GM18907 (cell line): ENCODE data around the gene CRMP1.
"Not testable (repeated sequence)": the region's sequence is repeated elsewhere in the genome, so short reads cannot be mapped to it uniquely, and the experiment has no call there.

Experiments used
- ATAC-seq: cut with Tn5 transposase; IDR thresholded peaks from one replicate; pipeline ENCODE4 v1.9.1; 2021; ENCODE audit warnings: mild to moderate bottlenecking, moderate library complexity; ENCODE audit not compliant: unreplicated experiment

CRMP1 gene

GRCh38 chr4:5863461-5864113, 29.3 kb downstream of the CRMP1 start:
- ATAC-seq, result no peak

GRCh38 chr4:5858020-5858769, 34.7 kb downstream of the CRMP1 start:
- no peak for ATAC-seq

DNA sequence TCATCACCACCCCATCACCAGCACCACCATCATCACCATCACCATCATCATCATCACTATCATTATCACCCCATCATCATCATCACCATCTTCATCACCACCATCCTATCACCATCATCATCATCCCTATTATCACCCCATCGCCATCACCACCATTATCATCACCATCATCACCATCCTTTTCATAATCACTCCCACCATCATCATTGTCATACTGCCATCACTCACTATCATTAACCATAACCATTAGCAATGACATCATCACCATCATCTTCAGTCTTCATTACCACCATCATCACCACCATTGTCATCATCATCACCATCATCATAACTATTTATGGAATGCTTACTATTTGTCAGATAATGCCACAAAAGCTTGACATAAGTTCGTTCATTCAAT, 35.7 kb downstream of the CRMP1 start:
- no peak for ATAC-seq

GRCh38 chr4:5856362-5856761, 36.5 kb downstream of the CRMP1 start:
- not testable (repeated sequence) for ATAC-seq

DNA sequence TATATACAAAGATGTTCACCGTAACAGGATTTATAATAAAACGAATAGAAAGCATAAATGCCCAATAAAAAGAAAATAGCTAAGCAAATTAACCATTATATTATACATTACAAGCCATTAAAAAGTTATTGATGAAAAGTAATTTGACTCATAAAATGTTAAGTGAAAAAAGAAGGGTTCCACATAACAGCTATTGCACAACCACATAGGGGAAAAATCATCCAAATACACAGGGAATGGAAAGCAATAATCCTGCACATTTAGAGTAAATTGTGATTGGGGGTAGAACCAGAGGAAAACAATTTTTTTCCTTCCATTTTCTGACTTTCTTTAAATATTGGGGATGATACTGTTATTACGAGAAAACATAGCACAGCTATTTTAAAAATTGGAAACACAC, 38.0 kb downstream of the CRMP1 start:
- ATAC-seq, result no peak

GRCh38 chr4:5852523-5853202, 40.2 kb downstream of the CRMP1 start:
- no peak for ATAC-seq

- no peak for ATAC-seq
Measured at GRCh38 chr4:5851637-5852301, 41.1 kb downstream of the CRMP1 start.

- ATAC-seq, result no peak
Measured at GRCh38 chr4:5845035-5845905, 47.6 kb downstream of the CRMP1 start.

DNA sequence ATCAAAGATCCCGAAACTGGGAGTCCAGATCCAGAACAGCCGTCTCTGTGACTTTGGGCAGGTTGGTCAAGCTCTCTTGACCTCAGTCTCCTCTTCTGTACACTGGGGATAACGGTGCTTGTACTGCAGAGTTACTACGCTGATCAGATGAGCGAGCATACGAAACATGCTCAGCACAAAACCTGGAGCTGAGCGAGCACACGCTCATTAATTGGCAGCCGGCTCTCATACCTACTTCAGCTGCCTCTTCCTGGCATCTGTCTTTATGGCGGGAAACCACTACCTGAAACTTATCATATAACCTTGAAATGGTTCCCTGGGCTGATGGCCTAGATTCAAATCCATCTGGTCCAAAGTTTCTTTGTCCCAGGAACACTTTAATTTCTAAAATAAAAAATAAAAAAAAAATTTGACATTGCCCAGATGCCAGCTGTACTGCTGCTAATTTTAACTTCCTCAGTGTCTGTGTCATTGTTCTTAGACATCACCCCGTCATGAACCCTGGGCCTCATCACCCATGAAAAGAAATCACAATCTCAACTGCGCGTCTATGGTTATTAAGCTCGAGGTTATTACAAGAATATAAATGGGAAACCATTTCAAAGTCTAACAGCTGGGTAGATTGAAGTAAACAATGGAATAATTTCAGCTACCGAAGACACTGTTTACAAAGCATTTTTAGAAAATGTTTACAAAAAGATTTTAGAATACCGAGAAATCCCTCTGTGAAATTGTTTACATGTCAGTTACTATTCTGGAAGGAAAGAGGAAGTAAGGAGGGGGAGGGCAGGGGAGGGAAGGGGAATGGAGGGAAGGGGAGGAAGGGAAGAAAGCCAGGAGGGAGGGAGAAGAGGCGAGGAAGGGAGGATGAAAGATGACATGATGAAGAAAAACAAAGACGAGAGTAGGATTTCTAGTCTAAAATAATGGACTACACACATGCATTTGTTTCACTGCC, 49.0 kb downstream of the CRMP1 start:
- no peak for ATAC-seq

- no peak for ATAC-seq
Measured at GRCh38 chr4:5842456-5842855, 50.4 kb downstream of the CRMP1 start.

- ATAC-seq, result no peak
Measured at GRCh38 chr4:5839751-5840674, 52.9 kb downstream of the CRMP1 start.

GRCh38 chr4:5839332-5839731, 53.6 kb downstream of the CRMP1 start:
- ATAC-seq, result no peak

- ATAC-seq, result not testable (repeated sequence)
Measured at GRCh38 chr4:5837483-5837882, 55.4 kb downstream of the CRMP1 start.

DNA sequence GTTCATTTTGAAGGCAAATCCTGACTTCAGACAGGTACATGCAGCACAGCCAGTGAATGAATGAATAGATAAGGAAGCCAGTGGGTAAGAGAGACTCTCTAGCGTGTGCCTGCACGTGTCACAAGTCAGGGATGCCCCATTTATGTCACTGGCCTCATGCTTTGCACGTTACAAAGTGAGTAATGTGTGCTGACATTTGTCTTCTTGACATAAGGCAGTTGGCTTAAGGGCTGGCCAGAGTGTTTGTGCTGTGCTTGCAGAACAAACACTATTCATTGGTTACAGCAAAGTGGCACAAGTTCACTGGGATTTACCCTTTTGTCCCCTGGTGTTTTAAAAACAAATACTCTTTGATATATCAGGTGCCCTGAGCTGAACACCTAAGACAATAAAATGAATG, 55.9 kb downstream of the CRMP1 start:
- ATAC-seq, result no peak

DNA sequence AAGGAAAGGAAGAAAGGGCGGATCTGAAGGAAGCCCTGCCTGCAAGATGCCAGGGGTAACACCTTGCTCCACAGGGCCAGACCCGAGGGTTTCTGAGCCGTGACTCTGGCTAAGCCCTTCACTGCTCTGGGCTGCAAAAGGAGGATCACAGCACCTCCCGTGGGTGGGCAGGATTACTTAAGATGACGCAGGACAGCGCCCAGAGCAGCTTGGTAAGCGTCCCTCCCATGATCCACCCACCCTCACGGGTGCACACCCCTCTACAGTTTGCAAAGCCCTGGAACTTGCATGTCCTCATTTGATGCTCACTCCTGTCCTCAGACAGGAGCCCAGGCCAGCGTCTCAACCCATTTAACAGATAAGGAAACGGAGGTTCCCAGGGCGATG, 64.9 kb downstream of the CRMP1 start:
- ATAC-seq, result no peak

DNA sequence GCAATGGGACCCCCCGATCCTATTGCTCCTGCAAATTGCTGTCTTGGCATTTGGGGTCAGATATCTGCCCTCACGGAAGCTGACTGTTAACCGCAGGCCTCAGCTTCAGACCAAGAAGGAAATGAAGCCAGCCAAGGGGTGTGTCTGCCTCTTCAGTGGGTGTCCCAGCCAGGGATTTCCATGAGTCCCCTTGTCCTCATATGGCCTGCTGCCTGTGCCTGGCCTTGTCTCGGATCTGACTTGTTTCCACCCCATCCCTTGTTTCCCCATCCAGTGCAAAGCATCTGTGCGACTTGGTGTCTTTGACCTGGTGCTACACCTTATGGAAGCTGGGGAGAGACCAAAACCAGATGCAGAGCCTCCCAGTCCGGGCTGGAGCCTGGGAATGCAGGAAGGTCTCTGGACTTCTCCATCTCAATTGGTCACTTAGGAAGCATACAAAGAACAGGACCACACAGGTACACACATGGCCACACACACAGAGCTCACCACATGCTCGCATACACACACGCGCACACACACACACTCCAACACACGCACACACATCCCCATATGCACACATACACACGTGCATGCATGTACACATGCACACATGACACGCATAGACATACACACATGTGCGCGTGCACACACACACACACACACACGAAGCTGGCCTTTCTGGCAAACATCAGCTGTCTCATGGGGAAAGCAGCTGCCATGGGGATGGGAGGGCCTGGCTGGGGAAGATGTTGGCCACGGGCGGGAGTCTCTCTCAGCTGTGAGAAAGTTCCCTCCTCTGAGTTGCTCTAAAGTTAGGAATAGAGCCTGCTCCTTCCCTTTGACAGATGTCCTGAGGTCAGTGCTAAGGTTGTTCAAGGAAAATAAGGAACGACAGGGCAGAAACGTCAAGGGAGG, 65.5 kb downstream of the CRMP1 start:
- no peak for ATAC-seq

- ATAC-seq, result no peak
Measured at GRCh38 chr4:5826437-5827107, 66.3 kb downstream of the CRMP1 start.
